ENCODE results near the gene EMP1.

- no peak for TF ChIP-seq POLR2A (IDR thresholded peaks at IDR 0.05)
- no peak for TF ChIP-seq CTCF (IDR thresholded peaks at IDR 0.05 in 4 of 5, conservative IDR thresholded peaks at IDR 0.05 in 1 of 5)
Measured at GRCh38 chr12:13205809-13206559, 9.5 kb downstream of the EMP1 start.
